HepG2 (cell line): ENCODE measurements around the gene KRT27. TPM values are rescaled to one million over a fixed set of nuclear protein-coding genes. Genes with fewer than 3 reads are reported as not detected.

Experiments
- ATAC-seq: fragments of 200-7000 bp; cut with Tn5 transposase; 3 replicates; pipeline ENCODE4 v1.9.1; 2020; ENCODE audit warnings: mild to moderate bottlenecking, moderate library complexity
- BruUV-seq: library from RNA; stranded (reverse); fragments of 400-500 nt; replicated peaks from 2 replicates; lab custom pipeline; 2021; lab: Mats Ljungman, UMichigan
- CTCF ChIA-PET: fragments of 300-600 bp; formaldehyde crosslinking; extraction: SDS; loops from one replicate; lab custom pipeline; 2021; ENCODE audit warnings: low total read pairs, inconsistent platforms, low intra/inter-chr PET ratio; lab: Yijun Ruan, JAX
- POLR2A ChIA-PET: fragments of 350-600 bp; sonication (Branson Sonifier 250); formaldehyde crosslinking; loops from one replicate; lab custom pipeline; 2020; ENCODE audit warnings: antibody characterized with exemption, inconsistent platforms; lab: Yijun Ruan, JAX
- DNase-seq: peaks from one replicate; pipeline ENCODE4 v3.0.0-alpha.2; 2015; ENCODE audit warnings: low spot score
- FAIRE-seq: peaks from 3 replicates; lab custom pipeline; 2011; peaks lifted over from hg19 to GRCh38; lab: Jason Lieb, UNC
- H2AFZ ChIP-seq: one replicate; pipeline ENCODE4 v1.6.1; 2011; ENCODE audit warnings: low read length, inconsistent platforms
- H3K27ac ChIP-seq: fragments of 300-600 bp; 3 replicates; pipeline ENCODE4 v1.8.0; 2011; ENCODE audit warnings: mixed run types, mild to moderate bottlenecking, mixed read lengths, low read length, inconsistent platforms; ENCODE audit not compliant: insufficient read depth; ENCODE audit errors: extremely low read length
- H3K27me3 ChIP-seq, 2 experiments: fragments of 200-600 bp in 1 of 2; 2 replicates in 1 of 2; 3 replicates in 1 of 2; pipeline versions ENCODE4 v1.6.0 to v1.8.0; 2011; ENCODE audit warnings: low read length in 2 of 2, mild to moderate bottlenecking in 2 of 2, moderate library complexity in 2 of 2, inconsistent platforms in 1 of 2; ENCODE audit not compliant: insufficient read depth in 2 of 2, control insufficient read depth in 1 of 2
- H3K36me3 ChIP-seq, 2 experiments: fragments of 200-600 bp in 1 of 2; replicated peaks in 1 of 2; 2 replicates in 1 of 2; 3 replicates in 1 of 2; pipeline versions ENCODE4 v1.5.1 to v1.8.0; 2011; ENCODE audit warnings: low read length in 2 of 2, inconsistent platforms in 1 of 2; ENCODE audit not compliant: insufficient read depth in 2 of 2, control insufficient read depth in 1 of 2
- H3K4me1 ChIP-seq: 2 replicates; pipeline ENCODE4 v1.5.1; 2012; ENCODE audit warnings: low read length, inconsistent platforms; ENCODE audit not compliant: insufficient read depth
- H3K4me2 ChIP-seq: 2 replicates; pipeline ENCODE4 v1.6.0; 2011; ENCODE audit warnings: low read depth, low read length, inconsistent platforms
- H3K4me3 ChIP-seq, 3 experiments: fragments of 200-600 bp in 1 of 3; sonication (generic), shearing (Covaris generic) in 1 of 3; replicated peaks in 1 of 3; 2 replicates each; pipeline ENCODE4 v1.5.1; 2011 to 2016; ENCODE audit warnings: low read length in 3 of 3, inconsistent platforms in 2 of 3, low read depth in 2 of 3, mild to moderate bottlenecking in 2 of 3, control low read depth in 1 of 3, mixed read lengths in 1 of 3; ENCODE audit not compliant: insufficient read depth in 1 of 3
- H3K79me2 ChIP-seq: one replicate; pipeline ENCODE4 v1.6.1; 2011; ENCODE audit warnings: low read length, inconsistent platforms; ENCODE audit not compliant: insufficient read depth
- H3K9ac ChIP-seq: 2 replicates; pipeline ENCODE4 v1.6.0; 2011; ENCODE audit warnings: mild to moderate bottlenecking, low read depth, low read length, inconsistent platforms; ENCODE audit not compliant: insufficient read depth
- H3K9me3 ChIP-seq: 2 replicates; pipeline ENCODE4 v1.5.1; 2012; ENCODE audit warnings: mild to moderate bottlenecking, low read length
- H4K20me1 ChIP-seq: 2 replicates; pipeline ENCODE4 v1.6.0; 2011; ENCODE audit warnings: inconsistent platforms, mild to moderate bottlenecking, low read length, moderate library complexity; ENCODE audit not compliant: insufficient read depth
- ATF7 ChIP-seq, 2 experiments: fragments of 450-650 bp in 1 of 2; sonication (generic) in 1 of 2; formaldehyde crosslinking in 1 of 2; IDR thresholded peaks; 2 replicates each; pipeline versions ENCODE4 v1.4.0 to v1.6.1; 2016 to 2020; ENCODE audit warnings: antibody characterized with exemption in 1 of 2, mild to moderate bottlenecking in 1 of 2, missing genetic modification reagents in 1 of 2
- BCL6 ChIP-seq: IDR thresholded peaks from 2 replicates; pipeline ENCODE4 v1.6.1; 2016; ENCODE audit warnings: missing genetic modification reagents, missing compliant biosample characterization
- CREB1 ChIP-seq, 2 experiments: fragments of 450-650 bp in 1 of 2; IDR thresholded peaks; 2 replicates each; pipeline ENCODE4 v1.6.1; 2016 to 2017; ENCODE audit warnings: control low read depth in 1 of 2, mild to moderate bottlenecking in 1 of 2, missing compliant biosample characterization in 1 of 2, missing genetic modification characterization in 1 of 2
- EZH2 ChIP-seq: conservative IDR thresholded peaks from 2 replicates; pipeline ENCODE4 v1.6.1; 2012; ENCODE audit warnings: mild to moderate bottlenecking, low read depth, low read length, moderate library complexity
- HNRNPLL ChIP-seq: fragments of 200-400 bp; formaldehyde crosslinking; IDR thresholded peaks from 2 replicates; pipeline ENCODE4 v1.6.1; 2017; ENCODE audit warnings: mild to moderate bottlenecking, low read depth, low read length; ENCODE audit not compliant: poor library complexity, severe bottlenecking
- MXD4 ChIP-seq: IDR thresholded peaks from 2 replicates; pipeline ENCODE4 v1.6.1; 2016; ENCODE audit warnings: mild to moderate bottlenecking, missing biosample characterization, missing genetic modification reagents
- MYNN ChIP-seq: sonication (generic); formaldehyde crosslinking; IDR thresholded peaks from 2 replicates; pipeline ENCODE4 v1.4.0; 2020; ENCODE audit warnings: mild to moderate bottlenecking, low read depth, missing genetic modification reagents
- NR2F1 ChIP-seq, 2 experiments: fragments of 450-650 bp in 1 of 2; formaldehyde crosslinking in 1 of 2; IDR thresholded peaks; 2 replicates each; pipeline versions ENCODE4 v1.5.0 to v1.6.1; 2016 to 2020; ENCODE audit warnings: mild to moderate bottlenecking in 1 of 2, missing compliant biosample characterization in 1 of 2, missing genetic modification reagents in 1 of 2, moderate library complexity in 1 of 2
- PPARG ChIP-seq: conservative IDR thresholded peaks from 2 replicates; pipeline ENCODE4 v1.6.1; 2016; ENCODE audit warnings: missing biosample characterization, missing genetic modification reagents
- RBM22 ChIP-seq: fragments of 200-400 bp; formaldehyde crosslinking; optimal IDR thresholded peaks from 2 replicates; pipeline ENCODE3; 2017; ENCODE audit warnings: mild to moderate bottlenecking, low read length, moderate library complexity
- RFX1 ChIP-seq: fragments of 450-650 bp; IDR thresholded peaks from 2 replicates; pipeline ENCODE4 v1.6.1; 2017
- ZNF235 ChIP-seq: sonication (generic); formaldehyde crosslinking; IDR thresholded peaks from 2 replicates; pipeline ENCODE4 v1.8.1; 2023; ENCODE audit warnings: mild to moderate bottlenecking, missing genetic modification reagents, borderline replicate concordance
- ZNF7 ChIP-seq: IDR thresholded peaks from 2 replicates; pipeline ENCODE4 v1.6.1; 2016; ENCODE audit warnings: missing biosample characterization, missing genetic modification reagents
- WGBS: methylation state at CpG from one replicate; pipeline ENCODE4 v1.1.6; 2017; ENCODE audit warnings: low lambda C conversion rate; 5-methylcytosine and 5-hydroxymethylcytosine counted together
- in situ Hi-C: cut with HindIII; loops from 2 replicates; pipeline ENCODE4 v1.10.0; 2017; ENCODE audit warnings: low pct_unique_long_range_greater_than_20kb; ENCODE audit not compliant: extremely low pct_ligation_motif_present
- intact Hi-C: fragments of 100-400 bp; cut with micrococcal nuclease; formaldehyde crosslinking; loops from one replicate; pipeline ENCODE4 v1.10.0; 2022; ENCODE audit not compliant: unreplicated experiment
- polyA plus RNA-seq, 8 experiments: library from polyadenylated mRNA; depleted of rRNA in 3 of 8; stranded (reverse) in 7 of 8; unstranded in 1 of 8; fragments of >200 nt; fragmentation: Illumina TruSeq in 4 of 8; extraction: Trizol in 4 of 8; gene quantifications; 2 replicates each; pipeline versions ENCODE4 v1.2.1 to v1.2.3, GENCODE V29; 2011 to 2016; ENCODE audit warnings: low read depth in 4 of 8, missing spikeins in 1 of 8, mixed read lengths in 1 of 8; ENCODE audit not compliant: insufficient read depth in 1 of 8
- total RNA-seq, 5 experiments: library from RNA; depleted of rRNA; stranded (reverse); fragments of >200 nt; fragmentation: Illumina TruSeq; extraction: Trizol; gene quantifications; 2 replicates each; pipeline ENCODE4 v1.2.3, GENCODE V29; 2016; ENCODE audit warnings: low read depth in 1 of 5
- TF ChIP-seq, protein P1 (sequence below): sonication (generic); formaldehyde crosslinking; IDR thresholded peaks from 2 replicates; pipeline ENCODE4 v1.8.0; 2022; ENCODE audit warnings: mild to moderate bottlenecking, missing genetic modification reagents, moderate library complexity
- TF ChIP-seq, protein P2 (sequence below): sonication (generic); formaldehyde crosslinking; IDR thresholded peaks from 2 replicates; pipeline ENCODE4 v1.5.1; 2020; ENCODE audit warnings: missing genetic modification reagents, mild to moderate bottlenecking, borderline replicate concordance

Gene KRT27
- total and polyA plus RNA-seq, 2 of the 13 experiments (the other 11 are each of a cell fraction or from before 2014, with no cell fraction given), result not detected

- no peak for ATAC-seq
- Histone ChIP-seq H3K36me3 (no peaks in the 10 kb centered on the region), H3K27ac (no peak overlapping the region), H3K79me2 (no peaks in the 10 kb centered on the region), H2AFZ (no peak overlapping the region), H3K4me1 (peaks cover 6% of the 10 kb centered on the region), H3K9ac (no peak overlapping the region), H3K27me3 (peaks cover 0 to 18% of the 10 kb centered on the region in 2 experiments; a peak in 3 of 5 replicates), H4K20me1 (no peaks in the 10 kb centered on the region), H3K4me3 (no peak overlapping the region), H3K9me3 (no peaks in the 10 kb centered on the region), H3K4me2 (no peak overlapping the region)
- 5% methylated on average over 2 of the region's 2 CpGs for WGBS
- FAIRE-seq, result no peak
- TF ChIP-seq MXD4 (CRISPR knock-in tag), result no peak
- TF ChIP-seq, protein P1, sequence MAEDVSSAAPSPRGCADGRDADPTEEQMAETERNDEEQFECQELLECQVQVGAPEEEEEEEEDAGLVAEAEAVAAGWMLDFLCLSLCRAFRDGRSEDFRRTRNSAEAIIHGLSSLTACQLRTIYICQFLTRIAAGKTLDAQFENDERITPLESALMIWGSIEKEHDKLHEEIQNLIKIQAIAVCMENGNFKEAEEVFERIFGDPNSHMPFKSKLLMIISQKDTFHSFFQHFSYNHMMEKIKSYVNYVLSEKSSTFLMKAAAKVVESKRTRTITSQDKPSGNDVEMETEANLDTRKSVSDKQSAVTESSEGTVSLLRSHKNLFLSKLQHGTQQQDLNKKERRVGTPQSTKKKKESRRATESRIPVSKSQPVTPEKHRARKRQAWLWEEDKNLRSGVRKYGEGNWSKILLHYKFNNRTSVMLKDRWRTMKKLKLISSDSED, result no peak
- peak; percentile 50 for TF ChIP-seq CREB1 (IDR thresholded peaks at IDR 0.05)
- no peak for TF ChIP-seq CREB1 (CRISPR knock-in tag; IDR thresholded peaks at IDR 0.05)
- TF ChIP-seq ATF7 (IDR thresholded peaks at IDR 0.05), result 0 out of 2 replicates have a peak, but pooled peaks have one; percentile 41
- no peak for TF ChIP-seq ATF7 (CRISPR knock-in tag; IDR thresholded peaks at IDR 0.05)
- in situ Hi-C loops, result loop anchor here (5.0 kb wide), 1 partner anchor 861 kb away; no protein-coding TSS in a partner anchor
- POLR2A ChIA-PET, result no interaction called here
- BruUV-seq, result no TSS peak
- intact Hi-C loops, result loop anchor here (5.0 kb wide), 1 partner anchor 846 kb away; no protein-coding TSS in a partner anchor
- DNase-seq, result no peak
- CTCF ChIA-PET, result no interaction called here
Measured at GRCh38 chr17:40801157-40801556, 18.8 kb upstream of the KRT27 start.

DNA sequence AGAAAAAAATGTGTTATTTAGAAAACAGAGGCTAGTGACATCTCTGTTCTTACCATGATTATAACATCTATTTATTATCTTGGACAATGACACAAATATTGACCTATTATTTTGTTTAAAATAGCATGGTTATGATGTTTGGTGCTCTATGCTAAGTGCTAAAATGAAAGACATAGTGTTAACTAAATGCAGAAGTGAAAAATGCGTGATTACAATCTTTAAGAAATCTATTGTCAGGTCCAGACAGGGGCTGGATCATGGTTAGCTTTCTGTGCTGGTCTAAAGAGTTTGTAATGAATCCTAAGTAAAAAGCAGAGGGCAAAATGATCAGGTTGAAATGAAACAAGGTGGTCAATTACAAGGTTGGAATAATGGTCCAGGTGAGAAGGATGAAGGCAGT lies 18.0 kb upstream of the KRT27 start:
- H4K20me1 ChIP-seq, result no peaks in the 10 kb centered on the region
- ChIA-PET POLR2A (no interaction called here), CTCF (no interaction called here)
- H3K27me3 ChIP-seq, result peaks cover 0 to 21% of the 10 kb centered on the region in 2 experiments; a peak in 3 of 5 replicates
- DNase-seq, result no peak
- no peaks in the 10 kb centered on the region for H3K79me2 ChIP-seq
- H3K4me3 ChIP-seq, result no peak overlapping the region
- H3K9me3 ChIP-seq, result no peaks in the 10 kb centered on the region
- BruUV-seq, result no TSS peak
- no peak for FAIRE-seq
- H3K27ac ChIP-seq, result no peak overlapping the region
- no peak overlapping the region for H3K9ac ChIP-seq
- H3K4me2 ChIP-seq, result no peak overlapping the region
- 2% methylated on average over 1 of the region's 1 CpG for WGBS
- in situ Hi-C loops (loop anchor here (5.0 kb wide), 1 partner anchor 862 kb away; no protein-coding TSS in a partner anchor), intact Hi-C loops (loop anchor here (5.0 kb wide), 1 partner anchor 847 kb away; no protein-coding TSS in a partner anchor)
- peaks cover 6% of the 10 kb centered on the region for H3K4me1 ChIP-seq
- H2AFZ ChIP-seq, result no peak overlapping the region
- no peak for ATAC-seq
- no peaks in the 10 kb centered on the region for H3K36me3 ChIP-seq
- TF ChIP-seq HNRNPLL, result no peak
- TF ChIP-seq ZNF7 (CRISPR knock-in tag), result no peak
- TF ChIP-seq ZNF235 (CRISPR knock-in tag), result no peak
- no peak for TF ChIP-seq RFX1
- TF ChIP-seq EZH2, result no peak
- TF ChIP-seq PPARG, result no peak
- no peak for TF ChIP-seq BCL6
- no peak for TF ChIP-seq RBM22
- TF ChIP-seq MYNN (CRISPR knock-in tag), result no peak
- TF ChIP-seq, protein P2, sequence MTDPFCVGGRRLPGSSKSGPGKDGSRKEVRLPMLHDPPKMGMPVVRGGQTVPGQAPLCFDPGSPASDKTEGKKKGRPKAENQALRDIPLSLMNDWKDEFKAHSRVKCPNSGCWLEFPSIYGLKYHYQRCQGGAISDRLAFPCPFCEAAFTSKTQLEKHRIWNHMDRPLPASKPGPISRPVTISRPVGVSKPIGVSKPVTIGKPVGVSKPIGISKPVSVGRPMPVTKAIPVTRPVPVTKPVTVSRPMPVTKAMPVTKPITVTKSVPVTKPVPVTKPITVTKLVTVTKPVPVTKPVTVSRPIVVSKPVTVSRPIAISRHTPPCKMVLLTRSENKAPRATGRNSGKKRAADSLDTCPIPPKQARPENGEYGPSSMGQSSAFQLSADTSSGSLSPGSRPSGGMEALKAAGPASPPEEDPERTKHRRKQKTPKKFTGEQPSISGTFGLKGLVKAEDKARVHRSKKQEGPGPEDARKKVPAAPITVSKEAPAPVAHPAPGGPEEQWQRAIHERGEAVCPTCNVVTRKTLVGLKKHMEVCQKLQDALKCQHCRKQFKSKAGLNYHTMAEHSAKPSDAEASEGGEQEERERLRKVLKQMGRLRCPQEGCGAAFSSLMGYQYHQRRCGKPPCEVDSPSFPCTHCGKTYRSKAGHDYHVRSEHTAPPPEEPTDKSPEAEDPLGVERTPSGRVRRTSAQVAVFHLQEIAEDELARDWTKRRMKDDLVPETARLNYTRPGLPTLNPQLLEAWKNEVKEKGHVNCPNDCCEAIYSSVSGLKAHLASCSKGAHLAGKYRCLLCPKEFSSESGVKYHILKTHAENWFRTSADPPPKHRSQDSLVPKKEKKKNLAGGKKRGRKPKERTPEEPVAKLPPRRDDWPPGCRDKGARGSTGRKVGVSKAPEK, result no peak
- no peak for TF ChIP-seq NR2F1 (CRISPR knock-in tag; IDR thresholded peaks at IDR 0.05)
